Endodermal cell (in vitro differentiated cells): ENCODE results near the gene NRXN2. TPM values are rescaled to one million over a fixed set of nuclear protein-coding genes. Genes with fewer than 3 reads are reported as not detected.

Experiments used
- DNase-seq: peaks from one replicate; pipeline ENCODE4 v3.0.0-alpha.2; 2017
- H3K27ac ChIP-seq: 2 replicates; pipeline ENCODE4 v1.5.1; 2013; ENCODE audit warnings: mild to moderate bottlenecking, low read depth, low read length, moderate library complexity
- H3K27me3 ChIP-seq: 2 replicates; pipeline ENCODE4 v1.6.1; 2013; ENCODE audit warnings: mild to moderate bottlenecking, low read length, moderate library complexity; ENCODE audit not compliant: insufficient read depth, control insufficient read depth, poor library complexity, severe bottlenecking
- H3K36me3 ChIP-seq: 2 replicates; pipeline ENCODE4 v1.7.0; 2013; ENCODE audit warnings: mild to moderate bottlenecking, low read length, moderate library complexity; ENCODE audit not compliant: control insufficient read depth, insufficient read depth
- H3K4me1 ChIP-seq: one replicate; pipeline ENCODE4 v1.7.0; 2013; ENCODE audit warnings: low read length; ENCODE audit not compliant: control insufficient read depth, insufficient read depth
- H3K4me3 ChIP-seq: 2 replicates; pipeline ENCODE4 v1.5.1; 2013; ENCODE audit warnings: mild to moderate bottlenecking, low read length, moderate library complexity
- H3K9ac ChIP-seq: 2 replicates; pipeline ENCODE4 v1.6.1; 2013; ENCODE audit warnings: mild to moderate bottlenecking, low read length, moderate library complexity; ENCODE audit not compliant: poor library complexity, severe bottlenecking; ENCODE audit errors: extremely low read depth
- H3K9me3 ChIP-seq: 2 replicates; pipeline ENCODE4 v1.6.1; 2013; ENCODE audit warnings: mild to moderate bottlenecking, low read length, moderate library complexity; ENCODE audit not compliant: control insufficient read depth
- H3K27ac Mint-ChIP-seq: 2 replicates; pipeline ENCODE4 v1.8.0; 2020; ENCODE audit warnings: mixed read lengths
- H3K27me3 Mint-ChIP-seq: 2 replicates; pipeline ENCODE4 v1.8.0; 2021; ENCODE audit warnings: mild to moderate bottlenecking, mixed read lengths; ENCODE audit not compliant: insufficient read depth
- H3K36me3 Mint-ChIP-seq: 2 replicates; pipeline ENCODE4 v1.8.0; 2020; ENCODE audit warnings: low read depth, mixed read lengths
- H3K4me1 Mint-ChIP-seq: 2 replicates; pipeline ENCODE4 v1.8.0; 2020; ENCODE audit warnings: mixed read lengths
- H3K4me3 Mint-ChIP-seq: 2 replicates; pipeline ENCODE4 v1.8.0; 2020; ENCODE audit warnings: mild to moderate bottlenecking, moderate library complexity, mixed read lengths
- H3K9me3 Mint-ChIP-seq: 2 replicates; pipeline ENCODE4 v1.8.0; 2020; ENCODE audit warnings: mild to moderate bottlenecking, mixed read lengths
- CTCF ChIP-seq: fragments of 200-600 bp; sonication (generic); conservative IDR thresholded peaks from 2 replicates; pipeline ENCODE4 v1.5.0; 2021; ENCODE audit warnings: antibody characterized with exemption, mild to moderate bottlenecking
- WGBS, 2 experiments: methylation state at CpG; one replicate each; pipeline versions ENCODE4 v1.1.5 to v1.1.7; 2013; ENCODE audit warnings: missing lambda C conversion rate in 2 of 2, mixed read lengths in 1 of 2; ENCODE audit not compliant: insufficient coverage in 1 of 2, insufficient read length in 1 of 2; 5-methylcytosine and 5-hydroxymethylcytosine counted together
- total RNA-seq, 2 donors: library from RNA; stranded (reverse); fragmentation: NEBNext Ultra II Directional in 1 of 2; extraction: Animal tissue kit (Norgen Biotek cat#: 25700) in 1 of 2; gene quantifications; 2 replicates in 1 of 2; 3 replicates in 1 of 2; pipeline ENCODE4 v1.2.1, GENCODE V29; 2021

Gene NRXN2
- total RNA-seq, 2 donors from 2014 or later, result 1.00 to 1.5 TPM

- no peaks in the 10 kb centered on the region for H3K9me3 Mint-ChIP-seq
- TF ChIP-seq CTCF, result no peak
- peaks cover 44% of the 10 kb centered on the region for H3K27me3 ChIP-seq
- no peak overlapping the region for H3K4me3 Mint-ChIP-seq
- no peak overlapping the region for H3K9ac ChIP-seq
- H3K4me1 Mint-ChIP-seq, result no peaks in the 10 kb centered on the region
- H3K27ac ChIP-seq, result no peak overlapping the region
- H3K36me3 Mint-ChIP-seq, result no peaks in the 10 kb centered on the region
- H3K4me3 ChIP-seq, result no peak overlapping the region
- DNase-seq, result no peak
- no peaks in the 10 kb centered on the region for H3K36me3 ChIP-seq
- H3K27ac Mint-ChIP-seq, result no peak overlapping the region
- peaks cover 89% of the 10 kb centered on the region for H3K27me3 Mint-ChIP-seq
- H3K4me1 ChIP-seq, result no peaks in the 10 kb centered on the region
- H3K9me3 ChIP-seq, result no peaks in the 10 kb centered on the region
- 85 to 100% methylated on average over 2 to 5 of the region's 5 CpGs for WGBS, 2 experiments
Measured at GRCh38 chr11:64695548-64695947, 27.4 kb downstream of the NRXN2 start.

- Histone ChIP-seq H3K9ac (no peak overlapping the region), H3K9me3 (no peaks in the 10 kb centered on the region), H3K4me1 (no peaks in the 10 kb centered on the region), H3K27me3 (peaks cover 44% of the 10 kb centered on the region), H3K4me3 (no peak overlapping the region), H3K36me3 (no peaks in the 10 kb centered on the region), H3K27ac (peak overlapping the region; percentile 46)
- Mint-ChIP-seq H3K36me3 (no peaks in the 10 kb centered on the region), H3K27me3 (peaks cover 84% of the 10 kb centered on the region), H3K4me3 (no peak overlapping the region), H3K9me3 (no peaks in the 10 kb centered on the region), H3K27ac (no peak overlapping the region), H3K4me1 (no peaks in the 10 kb centered on the region)
- 23 to 51% methylated on average over 4 to 5 of the region's 5 CpGs for WGBS, 2 experiments
- peak; percentile 75 for DNase-seq
- TF ChIP-seq CTCF, result no peak
Measured at GRCh38 chr11:64694821-64695365, 28.1 kb downstream of the NRXN2 start.

DNA sequence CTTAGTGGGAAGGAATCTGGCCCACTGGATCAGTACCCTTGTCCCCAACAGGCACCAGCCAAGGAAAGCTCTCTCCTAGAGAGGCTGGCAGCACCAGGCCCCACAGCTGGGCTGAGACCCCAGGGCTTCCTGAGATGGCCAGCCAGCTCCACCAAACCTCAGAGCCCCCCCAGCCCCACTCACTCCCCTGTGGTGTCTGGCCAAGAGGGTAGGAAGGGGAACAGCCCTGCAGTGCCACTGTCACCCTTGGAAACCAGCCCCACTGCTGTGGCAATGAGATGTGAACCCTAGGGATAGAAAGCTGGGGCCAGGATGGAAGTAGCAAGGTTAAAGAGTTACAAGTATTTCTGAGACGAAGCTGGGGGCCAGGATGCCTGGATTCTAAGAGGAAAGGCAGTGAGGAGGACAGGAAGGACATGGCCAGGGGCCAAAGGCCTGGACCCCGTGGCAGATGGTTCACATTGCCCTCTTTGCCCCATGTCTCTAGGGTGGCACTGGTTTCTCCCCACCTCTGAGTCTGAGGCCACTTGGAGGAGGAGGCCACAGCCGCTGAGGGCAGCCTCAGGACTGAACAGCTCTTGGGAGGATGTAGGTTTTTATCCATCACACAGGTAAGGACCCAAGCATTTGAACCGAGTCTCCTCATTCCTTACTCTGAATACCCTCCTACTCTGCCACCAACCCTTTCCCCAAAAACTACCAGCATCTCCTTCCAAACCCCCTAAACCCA lies 28.8 kb downstream of the NRXN2 start:
- DNase-seq, result no peak
- Mint-ChIP-seq H3K27ac (no peak overlapping the region), H3K4me3 (no peak overlapping the region), H3K36me3 (no peaks in the 10 kb centered on the region), H3K27me3 (peaks cover 83% of the 10 kb centered on the region), H3K4me1 (no peaks in the 10 kb centered on the region), H3K9me3 (no peaks in the 10 kb centered on the region)
- 81 to 89% methylated on average over 3 to 4 of the region's 4 CpGs for WGBS, 2 experiments
- no peak for TF ChIP-seq CTCF
- H3K4me1 ChIP-seq, result no peaks in the 10 kb centered on the region
- H3K9ac ChIP-seq, result no peak overlapping the region
- H3K4me3 ChIP-seq, result no peak overlapping the region
- peaks cover 44% of the 10 kb centered on the region for H3K27me3 ChIP-seq
- H3K27ac ChIP-seq, result no peak overlapping the region
- H3K9me3 ChIP-seq, result no peaks in the 10 kb centered on the region
- H3K36me3 ChIP-seq, result no peaks in the 10 kb centered on the region
